K562 (cell line): ENCODE data around the gene MRI1. TPM values are rescaled to one million over a fixed set of nuclear protein-coding genes. Genes with fewer than 3 reads are reported as not detected.

ENCODE experiments used
- ARID4B ChIP-seq: sonication (generic); formaldehyde crosslinking; IDR thresholded peaks from 2 replicates; pipeline ENCODE4 v1.8.0; 2022; ENCODE audit warnings: mild to moderate bottlenecking, missing genetic modification reagents
- BACH1 ChIP-seq: fragments of 200-800 bp; sonication (Bioruptor generic); IDR thresholded peaks from 2 replicates; pipeline ENCODE4 v1.6.1; 2016; ENCODE audit warnings: missing genetic modification characterization, missing compliant biosample characterization
- BRD9 ChIP-seq: fragments of 450-650 bp; IDR thresholded peaks from 2 replicates; pipeline ENCODE4 v1.6.1; 2018; ENCODE audit warnings: low read depth; ENCODE audit not compliant: partially characterized antibody
- CGGBP1 ChIP-seq: fragments of 250-450 bp; sonication (Bioruptor Pico); IDR thresholded peaks from 2 replicates; pipeline ENCODE4 v1.9.0; 2021; ENCODE audit warnings: mild to moderate bottlenecking
- E2F3 ChIP-seq: fragments of 250-450 bp; sonication (Bioruptor Pico); IDR thresholded peaks from 2 replicates; pipeline ENCODE4 v1.4.0; 2020; ENCODE audit warnings: mild to moderate bottlenecking
- ESRRB ChIP-seq: fragments of 250-450 bp; sonication (Bioruptor Pico); IDR thresholded peaks from 2 replicates; pipeline ENCODE4 v1.5.0; 2020; ENCODE audit warnings: mild to moderate bottlenecking, moderate library complexity, borderline replicate concordance
- FOXK2 ChIP-seq, 2 experiments: fragments of 450-650 bp; IDR thresholded peaks in 1 of 2; conservative IDR thresholded peaks in 1 of 2; 2 replicates each; pipeline ENCODE4 v1.6.1; 2016; ENCODE audit warnings: low read depth in 2 of 2, mild to moderate bottlenecking in 1 of 2
- HNRNPUL1 ChIP-seq: fragments of 200-400 bp; formaldehyde crosslinking; IDR thresholded peaks from 2 replicates; pipeline ENCODE4 v1.6.1; 2017; ENCODE audit warnings: low read length
- NR3C1 ChIP-seq: sonication (generic); formaldehyde crosslinking; IDR thresholded peaks from 2 replicates; pipeline ENCODE4 v1.8.1; 2022; ENCODE audit warnings: missing genetic modification reagents
- PHF20 ChIP-seq: fragments of 450-650 bp; IDR thresholded peaks from 2 replicates; pipeline ENCODE4 v1.6.1; 2018; ENCODE audit not compliant: partially characterized antibody
- RBM17 ChIP-seq: fragments of 200-400 bp; formaldehyde crosslinking; IDR thresholded peaks from 2 replicates; pipeline ENCODE4 v1.6.1; 2017; ENCODE audit warnings: low read depth, mild to moderate bottlenecking, low read length, borderline replicate concordance
- SMAD4 ChIP-seq: fragments of 250-450 bp; sonication (Bioruptor Pico); conservative IDR thresholded peaks from 2 replicates; pipeline ENCODE4 v1.8.0; 2021; ENCODE audit warnings: inconsistent platforms, mild to moderate bottlenecking, moderate library complexity
- SRF ChIP-seq, 2 experiments: fragments of 250-450, 450-650 bp in 1 of 2; sonication (Bioruptor Pico) in 1 of 2; sonication (generic) in 1 of 2; formaldehyde crosslinking; IDR thresholded peaks; 2 replicates each; pipeline versions ENCODE4 v1.5.0 to v1.5.1; 2020 to 2022; ENCODE audit warnings: mild to moderate bottlenecking in 1 of 2, missing genetic modification reagents in 1 of 2
- STAT5A ChIP-seq: IDR thresholded peaks from 2 replicates; pipeline ENCODE4 v1.6.1; 2012; ENCODE audit warnings: low read length, inconsistent platforms, borderline replicate concordance
- U2AF1 ChIP-seq: fragments of 200-400 bp; formaldehyde crosslinking; optimal IDR thresholded peaks from 2 replicates; pipeline ENCODE3; 2017; ENCODE audit warnings: mild to moderate bottlenecking, low read depth, low read length, moderate library complexity
- ZBTB33 ChIP-seq: sonication (generic); formaldehyde crosslinking; IDR thresholded peaks from 2 replicates; pipeline ENCODE4 v1.8.1; 2023; ENCODE audit warnings: mild to moderate bottlenecking, missing genetic modification reagents
- ZNF121 ChIP-seq: sonication (generic); formaldehyde crosslinking; conservative IDR thresholded peaks from 2 replicates; pipeline ENCODE4 v1.8.0; 2022; ENCODE audit warnings: missing genetic modification reagents
- ZNF133 ChIP-seq: fragments of 250-450 bp; sonication (Bioruptor Pico); IDR thresholded peaks from 2 replicates; pipeline ENCODE4 v1.4.0; 2020; ENCODE audit warnings: mild to moderate bottlenecking
- ZNF140 ChIP-seq: fragments of 250-450 bp; sonication (Bioruptor Pico); IDR thresholded peaks from 2 replicates; pipeline ENCODE4 v1.8.0; 2021; ENCODE audit warnings: moderate library complexity, mild to moderate bottlenecking, inconsistent platforms
- ZNF384 ChIP-seq: IDR thresholded peaks from 2 replicates; pipeline ENCODE4 v1.6.1; 2012; ENCODE audit warnings: low read depth, low read length, improper control_type of control experiment
- ZNF444 ChIP-seq: fragments of 250-450 bp; sonication (Bioruptor Pico); IDR thresholded peaks from 2 replicates; pipeline ENCODE4 v1.4.0; 2020; ENCODE audit warnings: mild to moderate bottlenecking, moderate library complexity
- ZNF76 ChIP-seq: fragments of 250-450 bp; sonication (Bioruptor Pico); IDR thresholded peaks from 2 replicates; pipeline ENCODE4 v1.4.0; 2020; ENCODE audit warnings: mild to moderate bottlenecking, moderate library complexity, borderline replicate concordance
- polyA plus RNA-seq, 8 experiments: library from polyadenylated mRNA; depleted of rRNA in 4 of 8; stranded (reverse) in 5 of 8; unstranded in 3 of 8; fragments of >200 nt; fragmentation: Nextera tagmentation in 2 of 8; fragmentation: Illumina TruSeq in 1 of 8; extraction: Ambion mirVana in 2 of 8; extraction: Trizol in 1 of 8; gene quantifications; 2 replicates each; pipeline versions ENCODE4 v1.2.1 to v1.2.3, GENCODE V29; 2011 to 2014; ENCODE audit warnings: inconsistent platforms in 1 of 8, missing spikeins in 1 of 8
- total RNA-seq, 7 experiments: library from RNA; depleted of rRNA in 6 of 7; stranded (reverse); fragments of >200 nt in 6 of 7; fragmentation: Illumina TruSeq in 2 of 7; extraction: Trizol in 2 of 7; gene quantifications; 2 replicates each; pipeline versions ENCODE4 v1.2.1 to v1.2.3, GENCODE V29; 2011 to 2021; ENCODE audit warnings: low replicate concordance in 1 of 7

Gene MRI1
- total and polyA plus RNA-seq, 9 of the 15 experiments (the other 6 are each of a cell fraction or from before 2014, with no cell fraction given) = 5.5 to 57.4 (median 28.2) TPM

- 0 out of 2 replicates have a peak, but pooled peaks have one; percentile 18 for TF ChIP-seq STAT5A
- no peak for TF ChIP-seq ZNF140 (CRISPR knock-in tag)
- no peak for TF ChIP-seq E2F3
- TF ChIP-seq ZNF444 = no peak
- no peak for TF ChIP-seq HNRNPUL1
- no peak for TF ChIP-seq SMAD4 (CRISPR knock-in tag)
- TF ChIP-seq BRD9 = peak; percentile 82
- 0 out of 2 replicates have a peak, but pooled peaks have one; percentile 12 for TF ChIP-seq ZNF76 (CRISPR knock-in tag)
- TF ChIP-seq CGGBP1 (CRISPR knock-in tag) = no peak
- TF ChIP-seq BACH1 (tag) = no peak; the same call in 1 of the 2 replicates
- no peak for TF ChIP-seq ZNF133 (CRISPR knock-in tag)
- no peak for TF ChIP-seq ZBTB33 (CRISPR knock-in tag)
- no peak for TF ChIP-seq U2AF1
- TF ChIP-seq FOXK2 (conservative IDR thresholded peaks at IDR 0.05 in 1 of 2, IDR thresholded peaks at IDR 0.05 in 1 of 2; ENCODE audit: low read depth in 2 of 2) = peak; percentile 92 to 94
- TF ChIP-seq RBM17 = no peak
- TF ChIP-seq PHF20 = no peak
- no peak for TF ChIP-seq ESRRB (CRISPR knock-in tag)
- no peak for TF ChIP-seq ZNF121 (CRISPR knock-in tag)
- no peak for TF ChIP-seq ZNF384
- TF ChIP-seq NR3C1 (CRISPR knock-in tag) = no peak
- no peak for TF ChIP-seq SRF (CRISPR knock-in tag; IDR thresholded peaks at IDR 0.05)
- TF ChIP-seq ARID4B (CRISPR knock-in tag) = 0 out of 2 replicates have a peak, but pooled peaks have one; percentile 44
Measured at GRCh38 chr19:13731147-13731964, 33.0 kb upstream of the MRI1 start (continued).
